ENCODE data around the gene TEKT3. TPM values are rescaled to one million over a fixed set of nuclear protein-coding genes. Genes with fewer than 3 reads are reported as not detected.

Gene TEKT3
- polyA plus RNA-seq, 2 donors: 0.10 to 0.21 TPM

- peak overlapping the region; percentile 20 to 42 for H3K27ac ChIP-seq (ENCODE audit: low read depth in 2 of 2, low read length in 1 of 2)
- no peak overlapping the region for H3K4me3 ChIP-seq (ENCODE audit: low read depth in 1 of 2, low read length in 2 of 2)
- H3K36me3 ChIP-seq (ENCODE audit: control insufficient read depth in 2 of 2, insufficient read depth in 2 of 2, low read length in 1 of 2): no peaks in the 10 kb centered on the region
- no peaks in the 10 kb centered on the region for H3K4me1 ChIP-seq (ENCODE audit: control insufficient read depth in 2 of 2, insufficient read depth in 2 of 2, low read length in 1 of 2)
- WGBS, 2 donors: 17 to 28% methylated on average over 3 of the region's 3 CpGs
- H3K27me3 ChIP-seq (ENCODE audit: control insufficient read depth in 1 of 2, insufficient read depth in 2 of 2, low read length in 2 of 2): no peaks in the 10 kb centered on the region
- H3K9me3 ChIP-seq (ENCODE audit: control insufficient read depth in 2 of 2, insufficient read depth in 1 of 2, low read depth in 1 of 2, low read length in 1 of 2): no peaks in the 10 kb centered on the region
Measured at GRCh38 chr17:15351925-15352324, 10.5 kb upstream of the TEKT3 start.

- Histone ChIP-seq H3K4me1 (ENCODE audit: control insufficient read depth in 2 of 2, insufficient read depth in 2 of 2, low read length in 1 of 2) (no peaks in the 10 kb centered on the region), H3K36me3 (ENCODE audit: control insufficient read depth in 2 of 2, insufficient read depth in 2 of 2, low read length in 1 of 2) (no peaks in the 10 kb centered on the region), H3K27me3 (ENCODE audit: control insufficient read depth in 1 of 2, insufficient read depth in 2 of 2, low read length in 2 of 2) (no peaks in the 10 kb centered on the region), H3K27ac (ENCODE audit: low read depth in 2 of 2, low read length in 1 of 2) (peak overlapping the region; percentile 20 to 67), H3K9me3 (ENCODE audit: control insufficient read depth in 2 of 2, insufficient read depth in 1 of 2, low read depth in 1 of 2, low read length in 1 of 2) (no peaks in the 10 kb centered on the region), H3K4me3 (ENCODE audit: low read depth in 1 of 2, low read length in 2 of 2) (no peak overlapping the region)
- 68 to 71% methylated on average over 4 of the region's 4 CpGs for WGBS, 2 donors
Measured at GRCh38 chr17:15351478-15351840, 10.1 kb upstream of the TEKT3 start.

- Histone ChIP-seq H3K9me3 (ENCODE audit: control insufficient read depth in 2 of 2, insufficient read depth in 1 of 2, low read depth in 1 of 2, low read length in 1 of 2) (no peaks in the 10 kb centered on the region), H3K27ac (ENCODE audit: low read depth in 2 of 2, low read length in 1 of 2) (peak overlapping the region; percentile 11 to 67), H3K27me3 (ENCODE audit: control insufficient read depth in 1 of 2, insufficient read depth in 2 of 2, low read length in 2 of 2) (no peaks in the 10 kb centered on the region), H3K4me3 (ENCODE audit: low read depth in 1 of 2, low read length in 2 of 2) (no peak overlapping the region), H3K36me3 (ENCODE audit: control insufficient read depth in 2 of 2, insufficient read depth in 2 of 2, low read length in 1 of 2) (no peaks in the 10 kb centered on the region), H3K4me1 (ENCODE audit: control insufficient read depth in 2 of 2, insufficient read depth in 2 of 2, low read length in 1 of 2) (no peaks in the 10 kb centered on the region)
- WGBS, 2 donors: 59 to 62% methylated on average over 10 of the region's 10 CpGs
Measured at GRCh38 chr17:15350777-15351477, 9.5 kb upstream of the TEKT3 start.

- H3K9me3 ChIP-seq (ENCODE audit: control insufficient read depth in 2 of 2, insufficient read depth in 1 of 2, low read depth in 1 of 2, low read length in 1 of 2): no peaks in the 10 kb centered on the region
Measured at GRCh38 chr17:15349119-15349518, 7.7 kb upstream of the TEKT3 start.

GRCh38 chr17:15348021-15348420 lies 6.6 kb upstream of the TEKT3 start:
- no peak overlapping the region for H3K4me3 ChIP-seq (ENCODE audit: low read depth in 1 of 2, low read length in 2 of 2)
- WGBS, 2 donors: 15 to 25% methylated on average over 4 of the region's 4 CpGs
- no peak overlapping the region for H3K27ac ChIP-seq (ENCODE audit: low read depth in 2 of 2, low read length in 1 of 2)
- no peaks in the 10 kb centered on the region for H3K36me3 ChIP-seq (ENCODE audit: control insufficient read depth in 2 of 2, insufficient read depth in 2 of 2, low read length in 1 of 2)
- H3K9me3 ChIP-seq (ENCODE audit: control insufficient read depth in 2 of 2, insufficient read depth in 1 of 2, low read depth in 1 of 2, low read length in 1 of 2): no peaks in the 10 kb centered on the region
- no peaks in the 10 kb centered on the region for H3K4me1 ChIP-seq (ENCODE audit: control insufficient read depth in 2 of 2, insufficient read depth in 2 of 2, low read length in 1 of 2)
- no peaks in the 10 kb centered on the region for H3K27me3 ChIP-seq (ENCODE audit: control insufficient read depth in 1 of 2, insufficient read depth in 2 of 2, low read length in 2 of 2)

More at GRCh38 chr17:15349119-15349518, 7.7 kb upstream of the TEKT3 start:
- Histone ChIP-seq H3K36me3 (ENCODE audit: control insufficient read depth in 2 of 2, insufficient read depth in 2 of 2, low read length in 1 of 2) (no peaks in the 10 kb centered on the region), H3K27me3 (ENCODE audit: control insufficient read depth in 1 of 2, insufficient read depth in 2 of 2, low read length in 2 of 2) (no peaks in the 10 kb centered on the region), H3K27ac (ENCODE audit: low read depth in 2 of 2, low read length in 1 of 2) (no peak overlapping the region), H3K4me3 (ENCODE audit: low read depth in 1 of 2, low read length in 2 of 2) (no peak overlapping the region), H3K4me1 (ENCODE audit: control insufficient read depth in 2 of 2, insufficient read depth in 2 of 2, low read length in 1 of 2) (no peaks in the 10 kb centered on the region)
- WGBS, 2 donors: 37 to 44% methylated on average over 2 of the region's 2 CpGs

- WGBS, 2 donors: 79 to 87% methylated on average over 13 of the region's 13 CpGs
- no peak overlapping the region for H3K4me3 ChIP-seq (ENCODE audit: low read depth in 1 of 2, low read length in 2 of 2)
- H3K4me1 ChIP-seq (ENCODE audit: control insufficient read depth in 2 of 2, insufficient read depth in 2 of 2, low read length in 1 of 2): peaks cover 0 to 4% of the 10 kb centered on the region in 2 donors
- H3K36me3 ChIP-seq (ENCODE audit: control insufficient read depth in 2 of 2, insufficient read depth in 2 of 2, low read length in 1 of 2): no peaks in the 10 kb centered on the region
- H3K27ac ChIP-seq (ENCODE audit: low read depth in 2 of 2, low read length in 1 of 2): no peak overlapping the region
- H3K27me3 ChIP-seq (ENCODE audit: control insufficient read depth in 1 of 2, insufficient read depth in 2 of 2, low read length in 2 of 2): no peaks in the 10 kb centered on the region
- no peaks in the 10 kb centered on the region for H3K9me3 ChIP-seq (ENCODE audit: control insufficient read depth in 2 of 2, insufficient read depth in 1 of 2, low read depth in 1 of 2, low read length in 1 of 2)
Measured at GRCh38 chr17:15346066-15346595, 4.7 kb upstream of the TEKT3 start.

GRCh38 chr17:15343749-15344148 lies 2.4 kb upstream of the TEKT3 start:
- WGBS, 2 donors: 72 to 82% methylated on average over 4 of the region's 4 CpGs
- Histone ChIP-seq H3K36me3 (ENCODE audit: control insufficient read depth in 2 of 2, insufficient read depth in 2 of 2, low read length in 1 of 2) (no peaks in the 10 kb centered on the region), H3K4me1 (ENCODE audit: control insufficient read depth in 2 of 2, insufficient read depth in 2 of 2, low read length in 1 of 2) (peaks cover 0 to 4% of the 10 kb centered on the region in 2 donors), H3K27me3 (ENCODE audit: control insufficient read depth in 1 of 2, insufficient read depth in 2 of 2, low read length in 2 of 2) (no peaks in the 10 kb centered on the region), H3K27ac (ENCODE audit: low read depth in 2 of 2, low read length in 1 of 2) (no peak overlapping the region), H3K9me3 (ENCODE audit: control insufficient read depth in 2 of 2, insufficient read depth in 1 of 2, low read depth in 1 of 2, low read length in 1 of 2) (no peaks in the 10 kb centered on the region), H3K4me3 (ENCODE audit: low read depth in 1 of 2, low read length in 2 of 2) (no peak overlapping the region)

GRCh38 chr17:15342460-15342859 lies 1.1 kb upstream of the TEKT3 start:
- WGBS, 2 donors: 68 to 74% methylated on average over 7 of the region's 7 CpGs
- H3K36me3 ChIP-seq (ENCODE audit: control insufficient read depth in 2 of 2, insufficient read depth in 2 of 2, low read length in 1 of 2): no peaks in the 10 kb centered on the region
- H3K9me3 ChIP-seq (ENCODE audit: control insufficient read depth in 2 of 2, insufficient read depth in 1 of 2, low read depth in 1 of 2, low read length in 1 of 2): no peaks in the 10 kb centered on the region
- no peaks in the 10 kb centered on the region for H3K27me3 ChIP-seq (ENCODE audit: control insufficient read depth in 1 of 2, insufficient read depth in 2 of 2, low read length in 2 of 2)
- H3K27ac ChIP-seq (ENCODE audit: low read depth in 2 of 2, low read length in 1 of 2): no peak overlapping the region
- no peak overlapping the region for H3K4me3 ChIP-seq (ENCODE audit: low read depth in 1 of 2, low read length in 2 of 2)
- peaks cover 0 to 4% of the 10 kb centered on the region in 2 donors for H3K4me1 ChIP-seq (ENCODE audit: control insufficient read depth in 2 of 2, insufficient read depth in 2 of 2, low read length in 1 of 2)

- Histone ChIP-seq H3K4me1 (ENCODE audit: control insufficient read depth in 2 of 2, insufficient read depth in 2 of 2, low read length in 1 of 2) (peaks cover 0 to 4% of the 10 kb centered on the region in 2 donors), H3K27ac (ENCODE audit: low read depth in 2 of 2, low read length in 1 of 2) (no peak overlapping the region), H3K9me3 (ENCODE audit: control insufficient read depth in 2 of 2, insufficient read depth in 1 of 2, low read depth in 1 of 2, low read length in 1 of 2) (no peaks in the 10 kb centered on the region), H3K36me3 (ENCODE audit: control insufficient read depth in 2 of 2, insufficient read depth in 2 of 2, low read length in 1 of 2) (no peaks in the 10 kb centered on the region), H3K27me3 (ENCODE audit: control insufficient read depth in 1 of 2, insufficient read depth in 2 of 2, low read length in 2 of 2) (no peaks in the 10 kb centered on the region), H3K4me3 (ENCODE audit: low read depth in 1 of 2, low read length in 2 of 2) (peak overlapping the region; percentile 12 to 41)
- WGBS, 2 donors: 72 to 76% methylated on average over 3 of the region's 3 CpGs
Measured at GRCh38 chr17:15341966-15342365, 569 bp upstream of the TEKT3 start.

- Histone ChIP-seq H3K27me3 (ENCODE audit: control insufficient read depth in 1 of 2, insufficient read depth in 2 of 2, low read length in 2 of 2) (no peaks in the 10 kb centered on the region), H3K9me3 (ENCODE audit: control insufficient read depth in 2 of 2, insufficient read depth in 1 of 2, low read depth in 1 of 2, low read length in 1 of 2) (no peaks in the 10 kb centered on the region), H3K4me3 (ENCODE audit: low read depth in 1 of 2, low read length in 2 of 2) (peak overlapping the region; percentile 37 to 41), H3K36me3 (ENCODE audit: control insufficient read depth in 2 of 2, insufficient read depth in 2 of 2, low read length in 1 of 2) (no peaks in the 10 kb centered on the region), H3K27ac (ENCODE audit: low read depth in 2 of 2, low read length in 1 of 2) (no peak overlapping the region), H3K4me1 (ENCODE audit: control insufficient read depth in 2 of 2, insufficient read depth in 2 of 2, low read length in 1 of 2) (peaks cover 0 to 4% of the 10 kb centered on the region in 2 donors)
- 9 to 11% methylated on average over 19 of the region's 19 CpGs for WGBS, 2 donors
Measured at GRCh38 chr17:15340966-15341365, 431 bp downstream of the TEKT3 start.

Data from esophagus (tissue), 2 donors.